Mucosa of descending colon (tissue), 3 donors: ENCODE results near the gene ALKBH5. TPM values are rescaled to one million over a fixed set of nuclear protein-coding genes. Genes with fewer than 3 reads are reported as not detected.
"Not testable (repeated sequence)": the region's sequence is repeated elsewhere in the genome, so short reads cannot be mapped to it uniquely, and the experiment has no call there.

ENCODE experiments used
- ATAC-seq: fragments of 200-7000 bp; cut with Tn5 transposase; one replicate; pipeline ENCODE4 v1.9.1; 2020; ENCODE audit warnings: mild to moderate bottlenecking, moderate library complexity
- DNase-seq, 3 donors: peaks; one replicate each; pipeline ENCODE4 v3.0.0-alpha.2; 2020
- H3K36me3 ChIP-seq: fragments of 200-600 bp; one replicate; pipeline ENCODE4 v1.8.0; 2021; ENCODE audit warnings: low read depth, mild to moderate bottlenecking
- H3K4me1 ChIP-seq: fragments of 200-600 bp; one replicate; pipeline ENCODE4 v1.8.0; 2021; ENCODE audit warnings: low read depth, mild to moderate bottlenecking
- H3K4me3 ChIP-seq: fragments of 200-600 bp; one replicate; pipeline ENCODE4 v1.8.0; 2021; ENCODE audit warnings: mild to moderate bottlenecking
- H3K9me3 ChIP-seq: fragments of 200-600 bp; one replicate; pipeline ENCODE4 v1.8.0; 2021; ENCODE audit warnings: mild to moderate bottlenecking
- CTCF ChIP-seq: fragments of 200-600 bp; IDR thresholded peaks from one replicate; pipeline ENCODE4 v1.8.0; 2022; ENCODE audit warnings: antibody characterized with exemption, mild to moderate bottlenecking
- intact Hi-C, 2 donors: fragments of 100-400 bp; cut with DNase I in 1 of 2; cut with micrococcal nuclease in 1 of 2; formaldehyde crosslinking; loops; one replicate each; pipeline versions ENCODE4 v1.11.0 to v1.11.1; 2022; cut with DNase I, micrococcal nuclease
- total RNA-seq, 3 donors: library from RNA; stranded (reverse); fragmentation: NEBNext Ultra II Directional in 2 of 3; extraction: Animal tissue kit (Norgen Biotek cat#: 25700) in 2 of 3; gene quantifications; one replicate each; pipeline versions ENCODE4 v1.2.1 to v1.2.4, GENCODE V29; 2021 to 2023
- donor health status: DM: no; HTN: no; CAD: no; lungs with moderate emphysema.
- donor health status: DM: no; HTN: no; CAD: no.
- donor health status: DM: no; HTN: yes; CAD: no.

The ALKBH5 gene
- total RNA-seq, 3 donors from 2014 or later = 70.7 to 151 (median 75.6) TPM

- intact Hi-C loops = no loop called here
- ATAC-seq = no peak
Measured at GRCh38 chr17:18213666-18214270, 30.1 kb downstream of the ALKBH5 start.

GRCh38 chr17:18216906-18217305, 33.3 kb downstream of the ALKBH5 start:
- H3K4me3 ChIP-seq, H3K4me1 ChIP-seq, H3K36me3 ChIP-seq, DNase-seq, ATAC-seq, intact Hi-C loops, H3K9me3 ChIP-seq: not testable (repeated sequence)

More at GRCh38 chr17:18213666-18214270, 30.1 kb downstream of the ALKBH5 start:
- H3K9me3 ChIP-seq = no peaks in the 10 kb centered on the region
- no peaks in the 10 kb centered on the region for H3K4me1 ChIP-seq
- no peak overlapping the region for H3K4me3 ChIP-seq
- peaks cover 10% of the 10 kb centered on the region for H3K36me3 ChIP-seq
- DNase-seq = no peak
- no peak for TF ChIP-seq CTCF

GRCh38 chr17:18217412-18218015, 33.9 kb downstream of the ALKBH5 start:
- intact Hi-C loops = no loop called here

GRCh38 chr17:18218756-18219415, 35.3 kb downstream of the ALKBH5 start:
- intact Hi-C loops = no loop called here
- no peak overlapping the region for H3K4me3 ChIP-seq
- DNase-seq (peak in 1 of 3 donors; percentile 21), ATAC-seq (no peak)
- no peaks in the 10 kb centered on the region for H3K36me3 ChIP-seq
- H3K4me1 ChIP-seq = no peaks in the 10 kb centered on the region
- no peak for TF ChIP-seq CTCF
- no peaks in the 10 kb centered on the region for H3K9me3 ChIP-seq

More at GRCh38 chr17:18217412-18218015, 33.9 kb downstream of the ALKBH5 start:
- no peak overlapping the region for H3K4me3 ChIP-seq
- DNase-seq = peak in 2 of 3 donors; percentile 86 to 87
- H3K36me3 ChIP-seq = no peaks in the 10 kb centered on the region
- H3K4me1 ChIP-seq = no peaks in the 10 kb centered on the region
- peak; percentile 95 for TF ChIP-seq CTCF
- peak; percentile 95 for ATAC-seq
- H3K9me3 ChIP-seq = no peaks in the 10 kb centered on the region

GRCh38 chr17:18224053-18224386, 40.4 kb downstream of the ALKBH5 start:
- H3K4me3 ChIP-seq = no peak overlapping the region
- no peaks in the 10 kb centered on the region for H3K9me3 ChIP-seq
- intact Hi-C loops = no loop called here
- ATAC-seq (no peak), DNase-seq (no peak)
- no peaks in the 10 kb centered on the region for H3K4me1 ChIP-seq
- no peak for TF ChIP-seq CTCF
- no peaks in the 10 kb centered on the region for H3K36me3 ChIP-seq

GRCh38 chr17:18224387-18225120, 40.9 kb downstream of the ALKBH5 start:
- H3K4me3 ChIP-seq = no peak overlapping the region
- no peak for TF ChIP-seq CTCF
- no peaks in the 10 kb centered on the region for H3K36me3 ChIP-seq
- ATAC-seq (no peak), DNase-seq (peak in 2 of 3 donors; percentile 12 to 55)
- intact Hi-C loops = no loop called here
- H3K4me1 ChIP-seq = no peaks in the 10 kb centered on the region
- no peaks in the 10 kb centered on the region for H3K9me3 ChIP-seq
